ENCODE results near the gene SULT4A1. TPM values are rescaled to one million over a fixed set of nuclear protein-coding genes. Genes with fewer than 3 reads are reported as not detected.

The SULT4A1 gene
- total and polyA plus RNA-seq, 2 of the 4 experiments (the other 2 are of a cell fraction): 1.1 to 5.2 TPM

DNA sequence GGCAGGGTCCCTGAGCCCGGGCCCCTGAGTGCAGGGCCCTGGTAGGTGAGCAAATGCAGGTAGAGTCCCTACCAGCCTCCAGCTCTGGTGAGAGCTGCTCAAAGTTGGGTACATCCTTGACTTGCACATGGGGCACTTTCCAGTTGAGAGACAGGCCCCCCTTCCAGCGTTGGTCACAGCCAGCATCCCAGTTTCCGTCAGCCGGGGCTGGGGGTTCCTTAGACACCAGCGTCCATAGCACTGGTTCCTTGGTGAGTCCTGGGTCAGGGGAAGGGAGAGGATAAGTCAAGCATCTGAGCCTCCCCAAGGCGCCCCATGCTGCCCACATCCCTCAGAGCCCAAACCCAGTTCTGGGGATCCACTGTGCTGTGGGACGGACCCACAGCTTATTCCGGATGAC lies 23.9 kb upstream of the SULT4A1 start:
- H2AK9ac ChIP-seq (replicated peaks; ENCODE audit: low read depth, low read length, poor library complexity): no peak overlapping the region
- H3K14ac ChIP-seq (replicated peaks; ENCODE audit: low read depth, low read length): no peak overlapping the region
- ATAC-seq (ENCODE audit: low read depth) (no peak), DNase-seq (no peak)
- H3K36me3 ChIP-seq (ENCODE audit: control insufficient read depth, insufficient read depth, low read length): no peaks in the 10 kb centered on the region
- no peak overlapping the region for H2BK5ac ChIP-seq (ENCODE audit: low read depth, low read length, poor library complexity, severe bottlenecking)
- H3K4ac ChIP-seq (ENCODE audit: low read depth, low read length): no peak overlapping the region
- H2BK120ac ChIP-seq (ENCODE audit: low read depth, low read length): no peak overlapping the region
- ChIA-PET CTCF (interaction anchor here (1.0 kb wide), 1 partner anchor 614 kb away, joined by 3 read pairs; no protein-coding TSS in a partner anchor), POLR2A (ENCODE audit: unreplicated experiment) (no interaction called here)
- no TSS peak for BruUV-seq (replicated peaks)
- H4K8ac ChIP-seq (ENCODE audit: low read depth in 2 of 2, low read length in 2 of 2): no peak overlapping the region
- H3K18ac ChIP-seq (ENCODE audit: low read depth, low read length): no peak overlapping the region
- H3K9me1 ChIP-seq (ENCODE audit: insufficient read depth, low read length): no peaks in the 10 kb centered on the region
- no peak for TF ChIP-seq CHD1 (IDR thresholded peaks at IDR 0.05; ENCODE audit: low read depth, low read length)
- in situ Hi-C loops (cut with MboI; ENCODE audit: low sequenced_read_pairs) (no loop called here), intact Hi-C loops (cut with micrococcal nuclease) (no loop called here), dilution Hi-C loops (cut with HindIII; ENCODE audit: low sequenced_read_pairs, unreplicated experiment) (no loop called here)
- no peaks in the 10 kb centered on the region for H3K79me1 ChIP-seq (ENCODE audit: low read depth in 1 of 2, low read length in 2 of 2)
- no peak overlapping the region for H2BK20ac ChIP-seq (ENCODE audit: low read depth, low read length)
- no peaks in the 10 kb centered on the region; the same call in 1 of the 2 replicates for H3K4me1 ChIP-seq (ENCODE audit: control insufficient read depth, insufficient read depth, low read length)
- no peak overlapping the region for H3K4me2 ChIP-seq (ENCODE audit: low read depth, low read length)
- H4K91ac ChIP-seq (ENCODE audit: insufficient read depth, low read depth, low read length): no peak overlapping the region
- H4K20me1 ChIP-seq (ENCODE audit: insufficient read depth, low read length): no peaks in the 10 kb centered on the region
- H3K9me3 ChIP-seq (ENCODE audit: control insufficient read depth, insufficient read depth, low read length): no peaks in the 10 kb centered on the region; the same call in 1 of the 2 replicates
- WGBS, 2 experiments (ENCODE audit: extremely low coverage in 2 of 2, insufficient read length in 1 of 2): 100% methylated on average over 1 of the region's 8 CpGs; no CpG with 5 or more reads in 1 of the 2 experiments
- H3K9ac ChIP-seq (ENCODE audit: low read depth, low read length): no peak overlapping the region
- H3K27ac ChIP-seq (ENCODE audit: insufficient read depth, low read length): no peak overlapping the region
- no peak overlapping the region for H2AFZ ChIP-seq (replicated peaks; ENCODE audit: low read length, poor library complexity)
- H3K27me3 ChIP-seq (ENCODE audit: control insufficient read depth, insufficient read depth, low read length): peaks cover 18% of the 10 kb centered on the region
- no peak overlapping the region for H2AK5ac ChIP-seq (ENCODE audit: low read depth, low read length)
- no peak overlapping the region for H4K5ac ChIP-seq (ENCODE audit: low read depth, low read length)
- no peak overlapping the region for H3K56ac ChIP-seq (ENCODE audit: extremely low read depth, insufficient read depth, low read length)
- H3K4me3 ChIP-seq (ENCODE audit: insufficient read depth, low read depth, low read length): no peak overlapping the region
- no peak overlapping the region for H2BK15ac ChIP-seq (ENCODE audit: low read depth, low read length)
- H3K23ac ChIP-seq (ENCODE audit: low read depth, low read length): no peak overlapping the region
